ENCODE data around the gene CAMK2N2.

The CAMK2N2 gene

DNA sequence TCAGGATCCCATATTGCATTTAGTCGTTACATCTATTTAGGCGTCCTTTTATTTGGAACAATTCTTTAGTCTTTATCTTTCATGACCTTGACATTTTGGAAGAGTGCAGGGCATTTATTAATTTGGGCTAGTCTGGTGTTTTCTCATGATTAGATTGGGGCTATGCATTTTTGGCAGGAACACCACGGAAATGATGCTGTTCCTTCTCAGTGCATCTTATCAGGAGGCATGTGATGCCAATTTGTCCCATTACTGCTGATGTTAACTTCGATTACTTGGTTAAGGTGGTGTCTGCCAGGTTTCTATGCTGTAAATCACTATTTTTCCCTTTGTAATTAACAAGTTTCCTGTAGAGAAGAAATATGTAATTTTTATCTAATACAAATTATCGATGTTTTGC is 50.1 kb downstream of the CAMK2N2 start:
- ATAC-seq, result no peak
